ENCODE data around the gene KYAT1.
"Not testable (repeated sequence)": the region's sequence is repeated elsewhere in the genome, so short reads cannot be mapped to it uniquely, and the experiment has no call there.

The KYAT1 gene

DNA sequence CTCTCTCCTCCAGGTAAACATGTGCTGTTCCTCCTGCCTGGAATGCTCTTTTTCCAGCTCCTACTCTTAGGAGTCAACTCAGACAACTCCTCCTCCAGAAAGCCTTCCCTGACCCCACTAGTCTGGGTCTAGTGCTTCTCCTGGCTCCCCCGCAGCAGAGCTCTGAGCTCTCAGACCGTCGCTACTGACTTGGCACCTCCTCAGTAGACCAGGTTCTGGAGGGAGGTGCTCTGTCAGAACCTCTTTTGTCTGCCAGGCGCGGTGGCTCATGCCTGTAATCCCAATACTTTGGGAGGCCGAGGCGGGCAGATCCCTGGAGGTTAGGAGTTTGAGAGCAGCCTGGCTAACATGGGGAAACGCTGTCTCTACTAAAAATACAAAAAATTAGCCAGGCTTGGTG is 3.6 kb upstream of the KYAT1 start:
- DNase-seq (ENCODE audit: low read depth in 2 of 2): no peak

DNA sequence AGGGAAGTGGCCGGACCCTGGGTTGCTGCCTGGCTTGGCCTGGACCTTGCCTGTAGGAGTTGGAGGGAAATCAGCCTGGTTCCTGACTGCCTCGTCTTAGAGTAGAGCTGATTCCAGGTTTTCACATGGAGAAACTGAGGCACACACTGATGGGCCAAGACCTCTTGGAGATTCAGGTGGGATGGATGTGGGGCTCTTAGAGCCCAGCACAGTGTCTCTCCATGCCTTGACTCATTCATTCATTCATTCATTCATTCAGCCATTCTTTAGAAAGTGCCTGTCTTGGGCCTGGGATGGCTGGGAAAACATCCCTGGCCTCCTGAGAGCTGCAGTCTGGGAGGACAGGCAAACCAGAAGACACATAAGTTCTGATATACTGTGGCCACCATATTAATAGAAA is 2.4 kb upstream of the KYAT1 start:
- DNase-seq (ENCODE audit: low read depth in 2 of 2): no peak

DNA sequence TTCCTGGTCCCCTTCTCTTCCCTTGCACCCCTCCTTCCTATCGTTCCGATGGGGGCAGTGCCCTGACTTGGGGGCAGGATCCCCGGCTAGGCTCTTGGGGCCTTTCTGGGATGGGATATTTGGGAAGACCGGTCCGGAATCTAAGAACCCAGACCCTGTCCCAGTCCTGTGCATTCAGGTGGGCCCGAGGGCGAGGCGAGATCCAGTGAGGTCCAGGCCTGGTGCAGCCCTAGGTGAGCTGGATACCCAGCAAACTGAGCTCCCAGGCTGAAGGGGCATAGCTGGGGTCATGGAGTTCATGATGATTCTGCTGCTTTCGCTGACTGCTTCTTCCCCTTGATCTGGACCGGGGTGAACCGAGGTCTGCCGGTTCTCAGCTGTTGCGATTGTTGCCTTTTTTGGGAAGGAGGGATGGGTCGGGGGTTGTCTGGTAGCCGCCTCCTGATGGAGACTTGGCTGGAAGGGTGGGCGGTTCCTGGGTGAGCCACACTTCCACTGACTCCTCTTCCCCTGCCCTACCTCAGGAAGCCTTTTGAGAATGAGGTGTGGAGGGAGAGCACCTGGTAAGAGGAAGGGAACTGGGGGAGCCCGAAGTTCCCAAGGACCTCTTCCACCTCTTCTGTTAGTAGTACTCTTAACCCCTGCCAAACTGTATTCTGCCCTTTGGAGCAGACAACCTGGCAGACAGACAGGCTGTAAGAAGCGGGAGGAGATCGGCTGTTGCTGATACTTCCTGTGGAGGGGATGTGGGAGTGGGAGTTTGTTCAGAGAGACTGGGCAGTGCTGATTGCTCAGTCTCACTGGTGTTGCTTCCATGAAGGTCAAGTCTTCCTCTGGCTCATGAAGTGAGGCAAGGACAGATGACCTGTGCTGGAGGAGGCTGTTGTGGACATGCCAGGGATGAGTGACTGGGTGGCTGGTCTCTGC is 1.2 kb upstream of the KYAT1 start:
- DNase-seq (ENCODE audit: low read depth in 2 of 2): no peak

DNA sequence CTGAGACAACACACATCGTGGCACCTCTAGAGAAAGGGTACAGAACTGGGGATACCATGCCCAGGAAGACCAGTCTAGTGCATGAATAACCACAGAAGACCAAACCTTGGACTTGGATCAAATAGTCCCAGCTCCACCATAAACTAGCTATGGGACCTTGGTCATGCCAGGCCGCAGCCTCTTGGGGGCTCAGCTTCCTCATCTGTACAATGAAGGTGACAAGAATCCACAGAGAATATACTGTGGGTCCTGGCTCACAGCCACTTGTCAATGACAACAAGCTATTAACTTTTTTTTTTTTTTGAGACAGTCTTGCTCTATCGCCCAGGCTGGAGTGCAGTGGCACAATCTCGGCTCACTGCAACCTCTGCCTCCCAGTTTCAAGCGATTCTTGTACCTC is 3.9 kb downstream of the KYAT1 start:
- DNase-seq (ENCODE audit: low read depth in 2 of 2): no peak

DNA sequence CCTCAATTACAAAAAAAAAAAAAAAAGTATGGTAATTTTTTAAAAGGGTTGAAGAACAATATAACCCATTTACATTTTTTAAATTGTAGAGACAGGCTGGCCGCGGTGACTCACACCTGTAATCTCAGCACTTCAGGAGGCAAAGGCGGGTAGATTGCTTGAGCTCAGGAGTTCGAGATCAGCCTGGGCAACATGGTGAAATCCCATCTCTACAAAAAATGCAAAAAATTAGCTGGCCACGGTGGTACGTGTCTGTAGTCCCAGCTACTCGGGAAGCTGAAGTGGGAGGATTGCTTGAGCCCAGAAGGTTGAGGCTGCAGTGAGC is 10.8 kb downstream of the KYAT1 start:
- not testable (repeated sequence) for DNase-seq (ENCODE audit: low read depth in 2 of 2)

DNA sequence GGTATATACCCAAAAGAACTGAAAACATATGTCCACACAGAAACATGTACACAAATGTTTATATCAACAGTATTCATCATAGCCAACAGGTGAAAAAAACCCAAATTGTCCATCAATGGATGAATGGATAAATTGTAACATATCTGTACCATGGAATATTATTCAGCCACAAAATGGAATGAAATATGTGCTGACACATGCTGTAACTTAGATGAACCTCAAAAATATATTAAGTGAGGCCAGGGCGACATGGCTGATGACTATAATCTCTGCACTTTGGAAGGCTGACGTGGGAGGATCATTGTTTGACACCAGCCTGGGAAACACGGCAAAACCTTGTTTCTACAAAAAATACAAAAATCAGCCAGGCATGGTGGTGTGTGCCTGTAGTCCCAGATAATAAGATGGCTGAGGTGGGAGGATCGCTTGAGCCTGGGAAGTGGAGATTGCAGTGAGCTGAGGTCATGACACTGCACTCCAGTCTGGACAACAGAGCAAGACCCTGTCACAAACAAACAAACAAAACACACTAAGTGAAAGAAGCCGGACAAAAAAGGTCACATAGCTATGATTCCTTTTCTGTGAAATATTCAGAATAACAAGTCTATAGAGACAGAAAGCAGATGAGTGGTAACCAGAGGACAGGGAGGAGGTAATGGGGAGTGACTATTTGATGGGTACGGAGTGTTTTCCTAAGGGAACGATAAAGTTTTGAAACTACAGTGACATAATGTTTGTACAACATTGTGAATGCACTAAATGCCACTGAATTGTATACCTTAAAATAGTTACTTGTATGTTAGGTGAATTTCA is 11.4 kb downstream of the KYAT1 start:
- no peak for DNase-seq (ENCODE audit: low read depth in 2 of 2)

DNA sequence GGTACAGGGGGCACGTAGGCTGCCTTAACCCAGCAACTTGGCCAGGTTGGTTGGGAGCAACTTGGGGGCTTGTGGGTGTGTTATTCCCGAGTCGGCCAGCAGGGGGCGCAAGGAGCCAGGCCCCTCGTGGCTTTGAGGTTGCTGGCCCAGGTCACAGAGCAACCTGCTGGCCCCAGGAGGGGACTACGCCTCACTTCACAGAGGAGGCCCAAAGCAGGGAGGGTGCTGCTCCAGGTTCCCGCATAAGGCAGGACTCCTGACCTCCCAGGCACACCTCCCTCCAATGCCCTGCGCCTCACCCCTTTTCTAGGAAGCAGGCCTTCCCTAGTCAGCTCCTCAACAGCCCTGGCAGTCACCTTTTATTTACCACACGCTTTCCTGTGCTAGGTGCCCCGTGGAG is 18.1 kb downstream of the KYAT1 start:
- peak; percentile 75 to 77 for DNase-seq (ENCODE audit: low read depth in 2 of 2)

DNA sequence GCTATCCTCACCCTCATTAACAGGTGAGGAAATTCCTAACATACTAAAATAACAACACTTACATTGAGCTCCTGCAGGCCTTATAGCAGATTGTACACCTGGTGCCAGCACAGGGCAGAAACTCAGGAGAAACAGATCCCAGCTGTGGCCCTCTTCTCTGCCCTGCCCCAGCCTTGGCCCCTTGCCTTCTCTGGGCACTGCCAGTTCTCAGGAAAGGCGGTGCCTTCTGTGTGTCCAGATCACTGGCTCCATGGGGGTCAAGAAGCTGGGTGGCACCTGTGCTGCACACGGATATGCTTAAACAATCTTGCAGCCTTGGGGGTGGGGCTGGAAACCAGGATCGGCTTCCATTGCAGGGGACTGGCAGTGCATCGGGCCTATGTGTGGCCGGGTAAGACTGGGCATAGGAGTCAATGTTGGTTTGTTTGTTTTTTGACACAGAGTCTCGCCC is 19.3 kb downstream of the KYAT1 start:
- DNase-seq (ENCODE audit: low read depth in 2 of 2): no peak

DNA sequence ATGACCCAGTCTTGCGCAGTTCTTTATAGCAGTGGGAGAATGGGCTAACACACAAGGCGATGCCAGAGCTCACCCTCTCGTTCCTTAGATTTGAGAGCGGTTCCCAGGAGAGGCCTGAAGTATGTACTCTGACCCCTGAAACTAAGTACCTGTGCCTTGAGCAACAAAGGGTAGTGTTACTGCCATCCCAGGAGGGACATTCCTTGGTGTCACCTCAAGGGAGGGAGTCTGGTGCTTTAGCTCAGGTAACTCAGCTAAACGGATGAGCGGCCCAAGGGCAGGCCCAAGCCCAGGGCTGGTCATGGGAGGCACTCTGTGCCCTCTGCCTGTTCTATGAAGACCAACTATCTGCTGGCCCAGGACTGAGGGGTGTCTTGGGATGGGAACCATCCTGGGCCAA is 20.2 kb downstream of the KYAT1 start:
- no peak for DNase-seq (ENCODE audit: low read depth in 2 of 2)

DNA sequence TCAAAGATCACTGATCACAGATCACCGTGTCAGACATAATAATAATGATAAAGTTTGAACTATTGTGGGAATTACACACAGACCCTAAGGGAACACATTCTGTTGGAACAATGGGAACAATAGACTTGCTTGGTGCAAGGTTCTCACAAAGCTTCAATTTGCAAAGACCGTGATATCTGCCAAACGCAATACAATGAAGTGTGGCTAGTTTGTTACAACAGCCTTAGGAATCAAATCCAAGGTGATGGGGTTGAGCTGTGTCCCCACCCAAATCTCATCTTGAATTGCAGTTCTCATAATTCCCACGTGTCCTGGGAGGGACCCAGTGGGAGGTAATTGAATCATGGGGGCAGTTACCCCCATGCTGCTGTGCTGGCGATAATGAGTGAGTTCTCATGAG is 20.8 kb downstream of the KYAT1 start:
- DNase-seq (ENCODE audit: low read depth in 2 of 2): no peak

DNA sequence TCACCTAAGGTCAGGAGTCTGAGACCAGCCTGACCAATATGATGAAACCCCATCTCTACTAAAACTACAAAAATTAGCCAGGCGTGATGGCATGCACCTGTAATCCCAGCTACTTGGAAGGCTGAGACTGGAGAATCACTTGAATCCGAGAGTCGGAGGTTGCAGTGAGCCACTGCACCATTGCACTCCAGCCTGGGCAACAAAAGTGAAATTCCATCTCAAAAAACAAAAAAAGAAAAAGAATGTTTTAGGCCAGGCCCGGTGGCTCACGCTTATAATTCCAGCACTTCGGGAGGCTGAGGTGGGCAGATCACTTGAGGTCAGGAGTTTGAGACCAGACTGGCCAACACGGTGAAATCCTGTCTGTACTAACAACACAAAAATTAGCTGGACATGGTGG is 23.3 kb downstream of the KYAT1 start:
- DNase-seq (ENCODE audit: low read depth in 2 of 2): not testable (repeated sequence)

DNA sequence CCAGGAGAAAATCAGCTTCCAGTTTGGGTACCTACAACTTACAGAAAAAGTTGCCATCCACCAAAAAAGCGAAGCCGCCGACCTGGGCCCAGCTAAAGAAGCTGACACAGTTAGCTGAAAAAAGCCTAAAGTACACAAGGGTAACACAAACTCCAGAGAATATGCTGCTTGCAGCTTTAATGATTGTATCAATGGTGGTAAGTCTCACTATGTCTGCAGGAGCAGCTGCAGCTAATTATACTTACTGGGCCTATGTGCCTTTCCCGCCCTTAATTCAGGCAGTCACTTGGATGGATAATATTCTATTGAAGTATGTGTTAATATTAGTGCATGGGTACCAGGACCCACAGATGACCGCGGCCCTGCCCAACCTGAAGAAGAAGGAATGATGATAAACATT is 27.3 kb downstream of the KYAT1 start:
- DNase-seq (ENCODE audit: low read depth in 2 of 2): not testable (repeated sequence)

DNA sequence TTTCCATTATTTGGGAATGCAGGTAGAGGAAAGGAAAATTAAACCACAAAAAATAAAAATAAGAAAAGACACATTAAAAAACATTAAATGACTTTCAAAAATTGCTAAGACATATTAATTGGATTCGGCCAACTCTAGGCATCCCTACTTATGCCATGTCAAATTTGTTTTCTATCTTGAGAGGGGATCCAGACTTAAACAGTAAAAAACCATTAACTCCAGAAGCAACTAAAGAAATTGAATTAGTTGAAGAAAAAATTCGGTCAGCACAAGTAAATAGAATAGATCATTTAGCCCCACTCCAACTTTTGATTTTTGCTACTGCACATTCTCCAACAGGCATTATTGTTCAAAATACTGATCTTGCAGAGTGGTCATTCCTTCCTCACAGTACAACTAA is 29.1 kb downstream of the KYAT1 start:
- not testable (repeated sequence) for DNase-seq (ENCODE audit: low read depth in 2 of 2)

DNA sequence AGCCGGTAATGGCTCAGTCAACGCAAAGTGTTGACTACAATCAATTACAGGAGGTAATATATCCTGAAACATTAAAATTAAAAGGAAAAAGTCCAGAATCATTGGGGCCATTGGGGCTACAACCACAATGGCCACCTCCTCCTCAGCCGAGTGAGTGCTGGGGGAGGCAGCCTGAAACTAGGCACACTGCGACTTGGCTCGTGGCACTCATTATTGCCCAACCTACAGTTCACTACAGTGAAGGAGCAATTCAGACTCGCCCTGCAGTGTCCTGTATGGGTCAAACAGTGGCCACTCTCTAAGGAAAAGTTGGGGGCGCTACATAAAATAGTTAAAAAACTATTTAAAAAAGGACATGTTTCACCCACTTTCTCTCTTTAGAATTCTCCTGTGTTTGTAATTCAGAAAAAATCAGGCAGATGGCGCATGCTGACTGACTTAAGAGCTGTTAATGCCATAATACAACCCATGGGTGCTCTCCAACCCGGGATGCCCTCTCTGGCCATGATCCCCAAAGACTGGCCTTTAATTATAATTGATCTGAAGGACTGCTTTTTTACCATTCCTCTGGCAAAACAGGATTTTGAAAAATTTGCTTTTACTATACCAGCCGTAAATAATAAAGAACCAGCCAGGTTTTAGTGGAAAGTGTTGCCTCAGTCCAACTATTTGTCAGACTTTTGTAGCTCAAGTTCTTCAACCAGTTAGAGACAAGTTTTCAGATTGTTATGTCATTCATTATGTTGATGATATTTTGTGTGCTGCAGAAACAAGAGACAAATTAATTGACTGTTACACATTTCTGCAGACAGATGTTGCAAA is 29.8 kb downstream of the KYAT1 start:
- not testable (repeated sequence) for DNase-seq (ENCODE audit: low read depth in 2 of 2)

DNA sequence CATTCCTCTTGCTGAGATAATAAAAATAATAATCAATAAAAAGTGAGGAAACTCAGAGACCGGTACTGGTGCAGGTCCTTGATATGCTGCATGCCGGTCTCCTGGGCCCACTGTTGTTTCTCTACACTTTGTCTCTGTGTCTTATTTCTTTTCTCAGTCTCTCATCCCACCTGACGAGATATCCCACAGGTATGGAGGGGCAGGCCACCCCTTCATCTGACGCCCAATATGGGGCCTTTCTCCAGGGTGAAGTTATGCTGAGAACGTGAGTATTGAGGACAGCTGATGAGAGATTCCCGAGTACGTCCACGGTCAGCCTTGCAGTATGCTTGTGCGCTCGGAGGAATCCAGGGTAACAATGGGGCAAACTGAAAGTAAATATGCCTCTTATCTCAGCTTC is 30.7 kb downstream of the KYAT1 start:
- not testable (repeated sequence) for DNase-seq (ENCODE audit: low read depth in 2 of 2)

DNA sequence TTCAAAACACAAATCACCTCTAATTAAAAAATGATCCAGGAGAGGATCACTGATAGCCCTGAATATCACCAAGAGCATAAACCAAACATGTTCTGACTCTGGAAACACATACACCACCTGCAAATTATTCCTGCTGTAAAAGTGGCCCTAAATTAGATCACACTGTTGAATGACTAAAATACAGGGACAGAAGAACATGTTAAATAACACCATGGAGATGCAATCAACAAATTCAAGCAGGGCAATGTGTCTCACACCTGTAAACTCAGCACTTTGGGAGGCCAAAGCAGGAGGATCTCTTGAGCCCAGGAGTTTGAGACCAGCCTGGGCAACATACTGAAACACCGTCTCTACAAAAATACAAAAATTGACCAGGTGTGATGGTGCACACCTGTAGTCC is 33.9 kb downstream of the KYAT1 start:
- no peak for DNase-seq (ENCODE audit: low read depth in 2 of 2)

DNA sequence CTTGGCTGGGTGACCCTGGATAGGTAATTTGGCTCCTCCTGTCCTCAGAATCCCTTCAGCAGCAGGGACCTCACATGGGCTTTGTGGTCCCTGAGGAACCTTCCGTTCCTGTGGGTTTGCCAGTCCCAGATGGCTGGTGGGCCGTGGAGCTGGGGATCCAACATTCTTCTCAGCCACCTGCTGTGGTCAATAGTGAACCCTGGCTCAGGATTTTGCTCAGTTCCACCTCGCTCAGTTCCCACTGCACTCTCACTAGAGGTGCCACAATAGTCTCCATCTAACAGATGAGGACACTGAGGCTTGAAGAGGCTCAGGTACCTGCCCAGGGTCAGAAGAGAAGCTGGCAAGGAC is 35.1 kb downstream of the KYAT1 start:
- no peak for DNase-seq (ENCODE audit: low read depth in 2 of 2)

DNA sequence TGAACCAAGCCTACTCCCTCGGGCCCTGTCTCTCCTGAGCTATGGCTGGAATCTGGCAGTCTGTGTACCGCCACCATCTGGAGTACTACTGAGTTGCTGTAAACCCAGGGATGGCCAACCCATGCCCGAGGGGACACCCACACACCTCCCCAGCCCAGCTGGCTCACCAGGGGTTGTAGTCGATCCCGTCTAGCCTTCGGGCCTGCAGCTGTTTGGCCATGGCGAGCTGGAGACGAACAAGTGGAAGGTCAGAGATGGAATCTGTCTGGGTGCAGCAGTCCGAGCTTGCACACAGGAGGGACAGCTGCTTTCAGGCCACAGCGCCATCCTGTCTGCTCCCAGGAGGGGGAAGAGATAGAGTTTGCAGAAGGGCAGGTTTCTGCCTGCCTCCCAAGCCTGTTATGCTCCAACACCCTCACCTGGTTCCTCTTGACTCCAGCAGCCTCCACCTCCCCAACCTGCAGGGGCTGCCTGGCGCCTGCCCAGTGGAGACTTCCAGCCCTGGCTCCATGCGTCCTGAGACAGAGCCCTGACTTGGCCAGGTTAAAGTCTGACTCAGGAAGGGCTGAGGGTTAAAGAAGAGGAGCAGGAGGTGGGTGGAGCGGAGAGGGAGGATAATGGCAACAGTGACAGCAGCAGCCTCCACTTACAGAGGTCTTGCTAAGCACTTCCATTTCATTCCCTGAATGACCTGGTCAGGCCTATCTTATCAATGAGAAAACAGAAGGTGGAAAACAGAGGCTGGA is 36.4 kb downstream of the KYAT1 start:
- no peak for DNase-seq (ENCODE audit: low read depth in 2 of 2)

DNA sequence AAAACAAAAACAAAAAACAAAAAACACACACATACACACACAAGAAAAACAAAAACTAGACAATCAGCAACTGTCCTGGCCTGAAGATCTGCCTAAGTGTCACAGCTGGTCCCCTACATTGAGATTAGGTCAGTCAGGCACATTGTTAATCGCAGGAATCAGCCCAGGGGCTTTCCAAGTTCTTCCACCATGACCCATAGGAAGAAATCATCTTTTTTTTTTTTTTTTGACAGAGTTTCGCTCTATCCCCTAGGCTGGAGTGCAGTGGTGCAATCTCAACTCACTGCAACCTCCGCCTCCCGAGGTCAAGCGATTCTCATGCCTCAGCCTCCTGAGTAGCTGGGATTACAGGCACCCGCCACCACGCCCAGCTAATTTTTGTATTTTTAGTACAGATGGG is 38.6 kb downstream of the KYAT1 start:
- DNase-seq (ENCODE audit: low read depth in 2 of 2): not testable (repeated sequence)

DNA sequence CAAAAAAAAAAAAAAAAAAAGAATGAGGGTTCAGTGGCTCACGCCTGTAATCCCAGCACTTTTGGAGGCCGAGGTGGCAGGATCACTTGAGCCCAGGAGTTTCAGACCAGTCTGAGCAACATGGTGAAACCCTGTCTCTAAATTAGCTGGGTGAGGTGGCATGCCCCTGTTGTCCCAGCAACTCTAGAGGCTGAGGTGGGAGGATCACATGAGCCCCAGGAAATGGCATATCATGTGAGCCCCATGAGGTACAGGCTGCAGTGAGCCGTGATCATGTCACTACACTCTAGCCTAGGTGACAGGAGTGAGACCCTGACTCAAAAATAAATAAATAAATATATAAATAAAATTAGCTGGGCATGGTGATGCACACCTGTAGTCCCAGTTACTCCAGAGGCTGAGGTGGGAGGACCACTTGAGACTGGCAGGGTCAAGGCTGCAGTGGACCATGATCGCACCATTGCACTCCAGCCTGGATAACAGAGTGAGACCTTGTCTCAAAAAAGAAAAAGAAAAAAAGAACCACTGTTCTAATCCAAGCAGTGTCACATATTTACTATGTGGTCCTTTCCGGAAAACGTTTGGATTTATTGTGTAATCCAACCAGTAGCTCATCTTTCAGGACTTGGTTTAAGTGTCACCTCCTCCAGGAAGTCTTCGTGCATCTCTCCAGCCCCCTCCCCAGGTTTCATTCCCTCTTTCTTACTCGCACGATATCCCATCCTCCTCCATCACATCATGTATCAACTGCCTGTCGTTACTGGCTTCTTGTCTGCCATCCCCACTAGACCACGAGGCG is 39.9 kb downstream of the KYAT1 start:
- no peak for DNase-seq (ENCODE audit: low read depth in 2 of 2)

DNA sequence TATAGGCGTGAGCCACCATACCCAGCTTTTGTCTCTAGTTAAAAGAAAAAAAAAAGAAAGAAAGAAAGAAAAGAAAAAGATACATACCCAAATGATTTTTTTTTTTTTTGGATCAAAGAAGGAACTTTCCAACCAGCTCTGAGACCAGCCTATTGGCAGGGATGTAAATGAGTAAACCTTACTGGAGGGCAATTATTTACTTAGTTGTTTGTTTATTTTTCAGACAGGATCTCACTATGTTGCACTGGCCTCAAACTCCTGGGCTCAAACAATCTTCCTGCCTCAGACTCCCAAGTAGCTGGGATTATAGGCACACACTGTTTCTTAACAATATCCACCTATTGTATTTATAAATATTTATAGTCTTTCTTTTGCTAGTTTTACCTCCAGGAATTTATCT is 41.2 kb downstream of the KYAT1 start:
- no peak for DNase-seq (ENCODE audit: low read depth in 2 of 2)
